GM19452 (cell line): ENCODE measurements around the gene SRGAP2C.
"Not testable (repeated sequence)": the region's sequence is repeated elsewhere in the genome, so short reads cannot be mapped to it uniquely, and the experiment has no call there.

Experiments
- ATAC-seq: cut with Tn5 transposase; IDR thresholded peaks from one replicate; pipeline ENCODE4 v1.9.1; 2021; ENCODE audit not compliant: unreplicated experiment

SRGAP2C gene

DNA sequence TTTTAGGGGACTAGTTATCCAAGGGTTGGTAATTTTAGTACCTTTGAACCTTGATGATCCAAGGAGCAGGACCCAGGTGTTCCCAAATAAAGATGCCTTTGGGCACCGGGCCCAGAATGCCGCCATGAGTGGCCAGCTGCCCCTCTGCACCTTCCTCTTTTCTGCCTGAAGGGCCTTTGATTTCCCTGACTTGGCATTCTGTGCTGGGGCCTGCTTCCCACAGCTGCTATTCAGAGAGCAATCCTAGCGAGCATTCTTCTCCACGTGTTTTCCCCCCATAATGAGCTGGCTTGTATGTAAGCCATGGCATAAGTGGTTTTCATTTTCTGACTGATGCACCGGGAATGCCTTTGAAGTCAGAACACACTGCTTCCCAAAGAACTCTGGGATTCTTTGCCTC lies 184.1 kb downstream of the SRGAP2C start:
- ATAC-seq, result not testable (repeated sequence)

DNA sequence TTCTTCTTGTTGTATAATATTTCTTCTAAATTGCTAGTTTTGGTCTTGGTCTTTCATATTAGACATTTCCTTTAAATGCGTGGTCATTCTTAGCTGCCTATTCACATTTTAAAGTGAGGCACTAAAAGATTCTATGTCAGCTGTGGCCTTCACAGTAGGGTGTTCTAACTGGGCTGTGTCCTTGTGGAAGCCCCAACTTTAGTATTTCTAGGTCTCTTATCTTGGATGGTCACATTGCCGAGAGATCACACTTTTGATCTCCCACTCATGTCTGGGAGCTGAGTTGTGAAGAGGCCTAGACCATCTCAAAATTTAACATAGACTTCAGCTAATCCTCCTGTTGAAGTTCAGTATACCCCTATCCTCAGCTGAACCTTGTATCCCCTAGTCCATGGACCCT lies 185.2 kb downstream of the SRGAP2C start:
- not testable (repeated sequence) for ATAC-seq

GRCh38 chr1:121374851-121375367 lies 190.1 kb downstream of the SRGAP2C start:
- ATAC-seq, result not testable (repeated sequence)

DNA sequence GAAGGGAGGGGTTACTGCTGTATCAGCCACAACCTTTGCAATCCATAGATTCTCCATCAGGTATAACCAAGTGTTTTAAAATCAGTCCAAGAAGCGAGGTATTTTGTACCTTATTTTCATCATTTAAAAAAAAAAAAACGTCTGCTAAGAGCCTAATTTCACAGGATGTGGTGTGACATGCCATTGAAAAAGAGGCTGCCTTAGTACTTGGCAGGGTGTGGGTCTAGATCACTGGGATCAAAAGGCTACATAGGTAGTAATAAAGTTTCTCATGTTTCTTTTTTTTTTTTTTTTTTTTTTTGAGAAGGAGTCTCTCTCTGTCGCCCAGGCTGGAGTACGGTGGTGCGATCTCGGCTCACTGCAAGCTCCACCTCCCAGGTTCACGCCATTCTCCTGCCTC lies 192.2 kb downstream of the SRGAP2C start:
- not testable (repeated sequence) for ATAC-seq

GRCh38 chr1:121378757-121379156 lies 194.0 kb downstream of the SRGAP2C start:
- not testable (repeated sequence) for ATAC-seq

DNA sequence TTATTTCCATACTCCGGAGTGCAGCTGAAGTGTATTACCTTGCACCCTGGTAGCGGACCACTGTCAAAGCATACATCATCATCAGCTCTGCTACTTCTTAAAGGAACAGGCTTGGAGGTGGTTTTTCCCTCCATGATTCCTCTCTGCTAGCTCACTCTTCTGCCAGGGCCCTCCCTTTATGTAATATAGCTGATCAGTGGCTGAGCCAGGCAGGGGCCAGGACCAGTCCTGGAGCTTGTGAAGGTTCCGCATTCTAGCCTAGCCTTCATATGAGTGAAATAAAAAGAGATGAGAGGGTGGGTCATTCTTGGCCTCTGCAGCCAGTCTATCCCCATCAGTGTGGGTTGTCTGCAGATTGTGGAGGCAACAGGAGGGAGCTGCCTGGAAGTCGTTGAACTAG lies 200.0 kb downstream of the SRGAP2C start:
- ATAC-seq, result not testable (repeated sequence)

DNA sequence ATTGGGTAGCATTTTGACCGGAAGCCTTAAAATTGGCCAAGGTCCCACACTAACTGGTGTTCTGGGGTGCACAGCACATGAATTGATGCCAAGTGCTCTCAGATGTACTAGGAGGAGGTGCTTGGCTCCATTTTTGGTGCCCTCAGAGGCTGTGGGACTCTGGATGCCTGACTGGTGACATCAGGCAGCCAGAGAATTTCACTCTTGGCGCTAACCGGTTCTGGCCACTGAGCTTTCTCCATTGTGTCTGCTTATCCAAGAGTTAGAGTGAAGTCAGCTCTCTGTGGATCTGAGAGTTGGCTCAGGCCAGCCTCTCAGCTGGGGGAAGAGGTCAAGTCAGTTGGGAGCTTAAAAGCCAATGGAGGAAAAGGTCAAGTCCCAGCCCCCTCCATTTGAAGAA lies 200.4 kb downstream of the SRGAP2C start:
- ATAC-seq, result not testable (repeated sequence)

- not testable (repeated sequence) for ATAC-seq
Observed at GRCh38 chr1:121385563-121386288, 201.0 kb downstream of the SRGAP2C start.

DNA sequence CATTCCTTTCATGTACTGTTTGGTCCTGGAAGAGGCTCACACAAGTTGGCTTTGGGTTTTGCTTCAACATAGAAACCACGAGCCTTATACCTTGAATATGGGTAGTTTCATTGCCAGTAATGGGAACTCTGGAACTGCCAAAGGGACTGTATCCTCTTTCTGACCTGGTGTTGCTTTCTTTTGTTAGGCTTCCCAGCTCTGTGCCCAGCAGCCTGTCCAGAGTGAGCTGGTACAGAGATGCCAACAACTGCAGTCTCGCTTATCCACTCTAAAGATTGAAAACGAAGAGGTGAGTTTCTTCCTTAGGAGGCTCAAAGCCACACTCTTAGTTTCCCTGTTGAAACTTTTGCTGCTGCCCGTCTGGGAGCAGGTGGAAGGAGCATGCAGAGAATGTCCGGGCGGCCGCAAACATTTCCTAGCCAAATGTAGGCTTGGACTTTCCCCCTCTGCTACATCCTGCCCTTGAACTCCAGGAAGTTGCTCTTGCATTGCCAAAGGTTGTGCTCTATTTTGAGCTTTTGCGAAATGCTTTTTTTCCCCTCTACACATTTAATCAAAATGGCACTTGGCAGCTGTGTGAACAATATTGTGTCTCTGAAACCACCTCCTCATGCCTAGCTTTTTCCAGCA lies 201.7 kb downstream of the SRGAP2C start:
- ATAC-seq, result not testable (repeated sequence)

- ATAC-seq, result not testable (repeated sequence)
Observed at GRCh38 chr1:121389895-121390560, 205.3 kb downstream of the SRGAP2C start.

- not testable (repeated sequence) for ATAC-seq
Observed at GRCh38 chr1:121392130-121392529, 207.4 kb downstream of the SRGAP2C start.

DNA sequence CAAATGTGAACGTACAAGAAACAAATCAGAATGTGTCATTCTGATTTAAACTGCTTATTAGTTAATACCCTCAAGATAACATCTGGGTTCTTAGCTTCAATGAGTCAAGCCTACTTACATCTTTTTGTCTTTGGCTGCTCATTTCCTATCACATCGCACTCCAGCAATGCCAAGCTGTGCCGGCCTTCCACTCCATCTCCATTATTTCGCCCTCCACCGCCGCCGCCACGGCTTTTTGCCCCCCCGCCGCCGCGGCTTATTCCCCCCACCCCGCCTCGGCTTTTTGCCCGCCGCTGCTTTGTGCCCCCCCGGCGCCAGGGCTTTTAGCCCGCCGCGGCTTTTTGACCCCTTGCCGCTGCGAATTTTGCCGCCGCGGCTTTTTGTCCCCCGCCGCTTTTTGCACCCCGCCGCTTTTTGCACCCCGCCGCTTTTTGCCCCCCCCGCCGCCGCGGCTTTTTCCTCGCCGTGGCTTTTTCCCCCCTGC lies 211.0 kb downstream of the SRGAP2C start:
- ATAC-seq, result not testable (repeated sequence)

DNA sequence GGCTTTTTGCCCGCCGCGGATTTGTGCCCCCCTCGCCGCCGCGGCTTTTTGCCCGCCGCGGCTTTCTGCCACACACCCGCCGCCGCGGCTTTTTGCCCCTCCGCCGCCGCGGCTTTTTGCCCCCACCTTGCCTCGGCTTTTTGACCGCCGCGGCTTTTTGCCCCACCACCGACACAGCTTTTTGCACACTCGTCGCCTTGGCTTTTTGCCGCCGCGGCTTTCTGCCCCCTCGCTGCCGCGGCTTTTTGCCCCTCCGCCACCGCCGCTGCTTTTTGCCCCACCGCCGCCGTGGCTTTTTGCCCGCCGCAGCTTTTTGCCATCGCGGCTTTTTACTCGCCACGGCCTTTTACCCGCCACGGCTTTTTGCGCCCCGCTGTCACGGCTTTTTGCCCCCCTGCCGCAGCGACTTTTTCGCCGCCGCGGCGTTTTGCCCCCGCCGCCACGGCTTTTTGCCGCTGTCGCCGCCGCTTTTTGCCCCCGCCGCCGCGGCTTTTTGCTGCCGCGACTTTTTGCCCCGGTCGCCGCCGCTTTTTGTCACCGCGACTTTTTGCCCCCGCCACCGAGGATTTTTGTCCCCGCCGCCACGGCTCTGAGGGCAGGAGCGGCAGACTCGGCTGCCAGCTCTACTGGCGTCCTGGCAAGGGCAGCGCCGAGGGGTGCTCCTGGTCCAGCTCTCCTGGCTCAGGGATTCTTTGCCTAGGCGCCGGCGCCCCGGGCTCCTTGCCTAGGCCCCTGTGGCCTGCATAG lies 211.7 kb downstream of the SRGAP2C start:
- ATAC-seq, result not testable (repeated sequence)

DNA sequence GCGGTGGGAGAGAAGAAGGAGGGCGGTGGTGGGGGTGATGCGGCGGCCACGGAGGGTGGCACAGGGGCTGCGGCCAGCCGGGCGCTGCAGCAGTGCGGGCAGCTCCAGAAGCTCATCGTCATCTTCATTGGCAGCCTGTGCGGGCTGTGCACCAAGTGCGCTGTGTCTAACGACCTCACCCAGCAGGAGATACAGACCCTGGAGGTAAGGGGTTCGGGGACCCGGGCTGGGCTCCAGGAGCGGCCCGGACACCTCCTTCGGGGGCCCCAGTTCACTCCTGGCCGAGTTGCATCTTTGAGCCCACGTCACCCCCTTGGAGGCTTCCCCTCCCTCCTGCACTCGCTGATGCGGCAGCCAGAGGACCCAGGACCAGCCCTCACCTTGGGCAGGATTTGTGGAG lies 212.3 kb downstream of the SRGAP2C start:
- not testable (repeated sequence) for ATAC-seq

GRCh38 chr1:121399193-121399592 lies 214.4 kb downstream of the SRGAP2C start:
- ATAC-seq, result not testable (repeated sequence)

DNA sequence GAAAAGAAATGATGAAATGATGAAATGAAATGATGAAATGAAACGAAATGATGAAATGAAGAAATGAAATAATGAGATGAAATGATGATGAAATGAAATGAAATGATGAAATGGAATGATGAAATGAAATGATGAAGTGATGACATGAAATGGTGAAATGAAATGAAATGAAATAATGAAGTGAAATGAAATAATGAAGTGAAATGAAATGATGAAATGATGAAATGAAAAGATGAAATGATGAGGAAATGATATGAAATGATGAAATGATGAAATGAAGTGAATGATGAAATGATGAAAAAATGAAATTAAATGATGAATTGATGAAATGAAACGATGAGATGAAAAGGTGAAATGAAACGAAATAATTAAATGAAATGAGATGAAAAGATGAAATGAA lies 215.3 kb downstream of the SRGAP2C start:
- not testable (repeated sequence) for ATAC-seq

DNA sequence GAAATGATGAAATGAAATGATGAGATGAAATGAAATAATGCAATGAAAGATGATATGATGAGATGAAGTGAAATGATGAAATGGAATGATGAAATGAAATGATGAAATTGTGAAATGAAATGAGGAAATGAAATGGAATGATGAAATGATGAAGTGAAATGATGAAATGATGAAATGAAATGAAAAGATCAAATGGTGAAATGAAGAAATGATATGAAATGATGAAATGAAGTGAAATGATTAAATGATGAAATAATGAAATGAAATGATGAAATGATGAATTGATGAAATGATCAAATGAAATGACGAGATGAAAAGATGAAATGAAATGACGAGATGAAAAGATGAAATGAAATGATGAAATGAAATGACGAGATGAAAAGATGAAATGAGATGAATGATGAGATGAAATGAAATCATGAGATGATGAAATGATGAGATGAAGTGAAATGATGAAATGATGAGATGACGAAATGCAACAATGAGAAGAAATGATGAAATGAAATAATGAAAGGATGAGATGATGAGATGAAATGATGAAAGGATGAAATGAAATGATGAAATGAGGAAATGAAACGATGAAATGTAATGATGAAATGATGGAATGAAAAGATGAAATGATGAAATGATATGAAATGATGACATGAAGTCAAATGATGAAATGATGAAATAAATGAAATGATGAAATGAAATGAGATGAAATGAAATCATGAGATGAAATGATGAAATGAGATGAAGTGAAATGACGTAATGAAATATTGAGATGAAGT lies 216.0 kb downstream of the SRGAP2C start:
- ATAC-seq, result not testable (repeated sequence)

GRCh38 chr1:121401375-121401955 lies 216.7 kb downstream of the SRGAP2C start:
- not testable (repeated sequence) for ATAC-seq

- not testable (repeated sequence) for ATAC-seq
Observed at GRCh38 chr1:121403254-121403653, 218.5 kb downstream of the SRGAP2C start.

GRCh38 chr1:121408354-121408753 lies 223.6 kb downstream of the SRGAP2C start:
- no peak for ATAC-seq
